ENCODE results near the gene ABHD2.

The ABHD2 gene

DNA sequence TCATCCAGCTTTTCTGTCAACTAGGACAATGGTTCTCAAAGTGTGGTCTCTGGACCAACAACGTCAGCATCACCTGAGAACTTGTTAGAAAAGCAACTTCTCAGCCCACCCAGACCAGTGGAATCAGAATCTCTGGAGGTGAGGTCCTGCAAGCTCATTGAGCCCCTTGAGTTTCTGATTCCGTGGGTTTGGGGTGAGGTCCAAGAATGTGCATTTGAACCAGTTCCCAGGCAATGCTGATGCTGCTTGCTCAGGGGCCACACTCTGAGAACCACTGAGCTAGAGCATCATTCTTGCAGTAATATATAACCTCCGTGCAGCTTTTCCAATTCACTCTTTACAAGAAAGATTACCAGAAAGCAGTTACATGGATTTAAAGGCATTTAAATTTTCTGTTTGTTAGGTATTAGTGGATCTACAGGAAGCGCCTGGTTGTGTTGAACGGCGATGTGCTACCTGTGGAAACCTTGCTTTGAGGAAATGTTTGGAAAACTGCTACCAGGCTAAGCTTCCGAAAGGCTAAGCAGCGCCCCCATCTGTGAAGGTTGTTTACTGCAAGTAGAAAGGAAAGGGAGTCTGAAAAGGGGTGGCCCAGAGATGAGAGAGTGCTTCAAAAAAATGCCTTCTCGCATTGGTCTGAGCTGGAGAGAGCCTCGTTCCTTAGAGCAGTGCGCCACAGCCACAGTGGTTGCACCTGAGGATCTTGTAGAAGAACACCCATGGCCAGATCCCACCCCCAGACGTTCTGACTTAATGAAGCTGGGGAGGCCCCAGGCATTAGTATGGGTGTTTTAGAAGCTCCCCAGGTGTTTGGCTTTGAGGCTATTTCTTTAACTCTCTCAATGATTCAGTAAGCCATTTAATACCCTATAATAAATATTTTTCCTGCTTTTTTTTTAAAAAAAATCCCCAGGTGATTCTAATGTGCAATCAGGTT, 83.1 kb downstream of the ABHD2 start:
- Histone ChIP-seq H3K27ac (ENCODE audit: extremely low read depth, low read depth, low read length) (no peak overlapping the region), H3K4me1 (ENCODE audit: control insufficient read depth, insufficient read depth, low read length) (peaks cover 23% of the 10 kb centered on the region), H3K36me3 (ENCODE audit: control insufficient read depth in 2 of 2, insufficient read depth in 1 of 2, low read length in 2 of 2) (peaks cover 1 to 10% of the 10 kb centered on the region in 2 experiments; a peak in 2 of 3 replicates), H3K4me3 (ENCODE audit: low read depth, low read length) (no peak overlapping the region), H3K9me3 (ENCODE audit: control insufficient read depth, insufficient read depth, low read depth, low read length) (no peaks in the 10 kb centered on the region)
- TF ChIP-seq OSR2 (tag by site-specific recombination; IDR thresholded peaks at IDR 0.05), result peak; percentile 18; the same call in 1 of the 2 replicates
- peak; percentile 39 for TF ChIP-seq ZNF654 (tag by site-specific recombination; IDR thresholded peaks at IDR 0.05; ENCODE audit: low read depth)
- no peak for TF ChIP-seq ZNF37A (tag by site-specific recombination; IDR thresholded peaks at IDR 0.05)
- TF ChIP-seq ZNF2 (tag by site-specific recombination; IDR thresholded peaks at IDR 0.05), result peak; percentile 53; the same call in 1 of the 2 replicates
- peak; percentile 65 for TF ChIP-seq SCRT1 (tag by site-specific recombination; IDR thresholded peaks at IDR 0.05; ENCODE audit: borderline replicate concordance)
- TF ChIP-seq PRDM1 (tag by site-specific recombination; IDR thresholded peaks at IDR 0.05), result no peak
- TF ChIP-seq ZNF239 (tag by site-specific recombination; IDR thresholded peaks at IDR 0.05), result no peak
- TF ChIP-seq, protein P1, sequence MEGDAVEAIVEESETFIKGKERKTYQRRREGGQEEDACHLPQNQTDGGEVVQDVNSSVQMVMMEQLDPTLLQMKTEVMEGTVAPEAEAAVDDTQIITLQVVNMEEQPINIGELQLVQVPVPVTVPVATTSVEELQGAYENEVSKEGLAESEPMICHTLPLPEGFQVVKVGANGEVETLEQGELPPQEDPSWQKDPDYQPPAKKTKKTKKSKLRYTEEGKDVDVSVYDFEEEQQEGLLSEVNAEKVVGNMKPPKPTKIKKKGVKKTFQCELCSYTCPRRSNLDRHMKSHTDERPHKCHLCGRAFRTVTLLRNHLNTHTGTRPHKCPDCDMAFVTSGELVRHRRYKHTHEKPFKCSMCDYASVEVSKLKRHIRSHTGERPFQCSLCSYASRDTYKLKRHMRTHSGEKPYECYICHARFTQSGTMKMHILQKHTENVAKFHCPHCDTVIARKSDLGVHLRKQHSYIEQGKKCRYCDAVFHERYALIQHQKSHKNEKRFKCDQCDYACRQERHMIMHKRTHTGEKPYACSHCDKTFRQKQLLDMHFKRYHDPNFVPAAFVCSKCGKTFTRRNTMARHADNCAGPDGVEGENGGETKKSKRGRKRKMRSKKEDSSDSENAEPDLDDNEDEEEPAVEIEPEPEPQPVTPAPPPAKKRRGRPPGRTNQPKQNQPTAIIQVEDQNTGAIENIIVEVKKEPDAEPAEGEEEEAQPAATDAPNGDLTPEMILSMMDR (tag by site-specific recombination; IDR thresholded peaks at IDR 0.05), result 0 out of 2 replicates have a peak, but pooled peaks have one; percentile 24
- ChIA-PET CTCF (interaction anchor here (0.6 to 19.0 kb wide), 63 partner anchors 9 to 1097 kb away, joined by 3 to 480 read pairs (median 6); partner anchors contain the start of gene ABHD2), POLR2A (interaction anchor here (1.2 kb wide), 1 partner anchor 114 kb away, joined by 3 read pairs; no protein-coding TSS in a partner anchor)

DNA sequence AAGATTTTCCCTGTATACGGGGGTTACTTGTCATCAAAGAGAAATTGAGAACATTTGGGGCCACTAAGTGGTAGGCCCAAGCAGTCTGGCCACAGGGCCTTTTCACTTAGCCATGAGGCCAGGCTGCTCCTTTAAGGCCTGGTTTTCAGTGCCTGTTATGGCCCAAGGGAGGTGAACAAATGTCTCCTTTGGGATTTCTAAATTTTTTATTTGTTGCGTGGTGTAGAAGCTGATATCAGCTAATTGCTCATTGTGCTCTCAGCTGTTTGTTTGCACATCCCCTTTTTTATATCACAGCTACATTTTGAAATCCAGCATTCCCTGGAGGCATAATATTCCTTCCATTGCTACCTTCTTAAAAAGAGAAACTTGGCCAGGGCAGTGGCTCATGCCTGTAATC, 84.7 kb downstream of the ABHD2 start:
- ChIA-PET POLR2A (no interaction called here), CTCF (interaction anchor here (0.5 to 19.0 kb wide), 23 partner anchors 7 to 514 kb away, joined by 4 to 480 read pairs (median 9); partner anchors contain the start of gene ABHD2)
- no peak for TF ChIP-seq ZNF501 (tag by site-specific recombination; IDR thresholded peaks at IDR 0.05)
- TF ChIP-seq ZNF785 (tag by site-specific recombination; IDR thresholded peaks at IDR 0.05), result no peak
- TF ChIP-seq ZNF202 (tag by site-specific recombination; IDR thresholded peaks at IDR 0.05; ENCODE audit: borderline replicate concordance), result no peak
- peak; percentile 50 for TF ChIP-seq PRDM6 (tag by site-specific recombination; IDR thresholded peaks at IDR 0.05)
- no peak for TF ChIP-seq KLF8 (tag by site-specific recombination; IDR thresholded peaks at IDR 0.05)
- H3K4me3 ChIP-seq (ENCODE audit: low read depth, low read length), result no peak overlapping the region
- H3K27ac ChIP-seq (ENCODE audit: extremely low read depth, low read depth, low read length), result no peak overlapping the region
- H3K4me1 ChIP-seq (ENCODE audit: control insufficient read depth, insufficient read depth, low read length), result peaks cover 11% of the 10 kb centered on the region
- no peaks in the 10 kb centered on the region for H3K9me3 ChIP-seq (ENCODE audit: control insufficient read depth, insufficient read depth, low read depth, low read length)
- peaks cover 7 to 17% of the 10 kb centered on the region in 2 experiments for H3K36me3 ChIP-seq (ENCODE audit: control insufficient read depth in 2 of 2, insufficient read depth in 1 of 2, low read length in 2 of 2)

GRCh38 chr15:89174476-89174875, 86.2 kb downstream of the ABHD2 start:
- CTCF ChIA-PET, result interaction anchor here (0.6 to 19.0 kb wide), 12 partner anchors 9 to 279 kb away, joined by 3 to 480 read pairs (median 4); partner anchors contain the start of gene HAPLN3
- Histone ChIP-seq H3K4me3 (ENCODE audit: low read depth, low read length) (no peak overlapping the region), H3K9me3 (ENCODE audit: control insufficient read depth, insufficient read depth, low read depth, low read length) (no peaks in the 10 kb centered on the region), H3K4me1 (ENCODE audit: control insufficient read depth, insufficient read depth, low read length) (peaks cover 10% of the 10 kb centered on the region), H3K36me3 (ENCODE audit: control insufficient read depth in 2 of 2, insufficient read depth in 1 of 2, low read length in 2 of 2) (peaks cover 7 to 25% of the 10 kb centered on the region in 2 experiments), H3K27ac (ENCODE audit: extremely low read depth, low read depth, low read length) (peak overlapping the region; percentile 24; the same call in 1 of the 2 replicates)
- POLR2A ChIA-PET, result interaction anchor here (0.6 kb wide), 2 partner anchors 226 to 263 kb away, joined by 4 to 6 read pairs; no protein-coding TSS in a partner anchor
- peak; percentile 17; the same call in 1 of the 2 replicates for TF ChIP-seq ZEB2 (tag by site-specific recombination; IDR thresholded peaks at IDR 0.05)
- TF ChIP-seq ZNF501 (tag by site-specific recombination; IDR thresholded peaks at IDR 0.05), result no peak
- TF ChIP-seq ZNF157 (tag by site-specific recombination; IDR thresholded peaks at IDR 0.05), result no peak
- no peak for TF ChIP-seq ZNF610 (tag by site-specific recombination; IDR thresholded peaks at IDR 0.05; ENCODE audit: borderline replicate concordance)
- TF ChIP-seq ZSCAN23 (tag by site-specific recombination; IDR thresholded peaks at IDR 0.05), result no peak
- no peak for TF ChIP-seq KLF9 (tag by site-specific recombination; IDR thresholded peaks at IDR 0.05; ENCODE audit: low read depth)
- TF ChIP-seq MZF1 (tag by site-specific recombination; IDR thresholded peaks at IDR 0.05; ENCODE audit: borderline replicate concordance), result peak; percentile 75
- 0 out of 2 replicates have a peak, but pooled peaks have one; percentile 31 for TF ChIP-seq ZBTB48 (tag by site-specific recombination; IDR thresholded peaks at IDR 0.05)
- TF ChIP-seq ZNF350 (tag by site-specific recombination; IDR thresholded peaks at IDR 0.05), result no peak
- TF ChIP-seq ZNF600 (tag by site-specific recombination; IDR thresholded peaks at IDR 0.05), result peak; percentile 70; the same call in 1 of the 2 replicates
- TF ChIP-seq, protein P2, sequence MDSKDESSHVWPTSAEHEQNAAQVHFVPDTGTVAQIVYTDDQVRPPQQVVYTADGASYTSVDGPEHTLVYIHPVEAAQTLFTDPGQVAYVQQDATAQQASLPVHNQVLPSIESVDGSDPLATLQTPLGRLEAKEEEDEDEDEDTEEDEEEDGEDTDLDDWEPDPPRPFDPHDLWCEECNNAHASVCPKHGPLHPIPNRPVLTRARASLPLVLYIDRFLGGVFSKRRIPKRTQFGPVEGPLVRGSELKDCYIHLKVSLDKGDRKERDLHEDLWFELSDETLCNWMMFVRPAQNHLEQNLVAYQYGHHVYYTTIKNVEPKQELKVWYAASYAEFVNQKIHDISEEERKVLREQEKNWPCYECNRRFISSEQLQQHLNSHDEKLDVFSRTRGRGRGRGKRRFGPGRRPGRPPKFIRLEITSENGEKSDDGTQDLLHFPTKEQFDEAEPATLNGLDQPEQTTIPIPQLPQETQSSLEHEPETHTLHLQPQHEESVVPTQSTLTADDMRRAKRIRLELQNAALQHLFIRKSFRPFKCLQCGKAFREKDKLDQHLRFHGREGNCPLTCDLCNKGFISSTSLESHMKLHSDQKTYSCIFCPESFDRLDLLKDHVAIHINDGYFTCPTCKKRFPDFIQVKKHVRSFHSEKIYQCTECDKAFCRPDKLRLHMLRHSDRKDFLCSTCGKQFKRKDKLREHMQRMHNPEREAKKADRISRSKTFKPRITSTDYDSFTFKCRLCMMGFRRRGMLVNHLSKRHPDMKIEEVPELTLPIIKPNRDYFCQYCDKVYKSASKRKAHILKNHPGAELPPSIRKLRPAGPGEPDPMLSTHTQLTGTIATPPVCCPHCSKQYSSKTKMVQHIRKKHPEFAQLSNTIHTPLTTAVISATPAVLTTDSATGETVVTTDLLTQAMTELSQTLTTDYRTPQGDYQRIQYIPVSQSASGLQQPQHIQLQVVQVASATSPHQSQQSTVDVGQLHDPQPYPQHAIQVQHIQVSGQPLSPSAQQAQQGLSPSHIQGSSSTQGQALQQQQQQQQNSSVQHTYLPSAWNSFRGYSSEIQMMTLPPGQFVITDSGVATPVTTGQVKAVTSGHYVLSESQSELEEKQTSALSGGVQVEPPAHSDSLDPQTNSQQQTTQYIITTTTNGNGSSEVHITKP (tag by site-specific recombination; IDR thresholded peaks at IDR 0.05), result 0 out of 2 replicates have a peak, but pooled peaks have one; percentile 11

Measured in HEK293 (cell line).